Measurements from ENCODE around the gene ASTN2.

DNA sequence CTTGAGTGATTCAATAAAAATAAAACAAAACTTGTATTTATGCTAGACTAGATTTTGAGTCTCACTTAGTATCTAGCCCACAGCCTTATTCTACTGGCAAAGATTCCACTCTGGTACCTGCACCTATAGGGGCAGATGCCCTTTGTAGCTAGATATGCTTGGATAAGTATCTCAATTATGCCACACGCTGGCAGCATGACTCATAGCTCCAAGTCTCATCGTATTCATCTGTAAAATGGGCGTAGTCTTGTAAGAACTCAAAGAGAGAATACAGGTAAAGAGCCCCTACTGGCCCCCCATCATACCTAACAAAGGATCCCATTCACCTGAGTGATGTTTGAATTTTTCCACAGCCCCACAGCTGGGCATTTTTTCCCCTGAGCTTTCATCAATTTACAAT is 45.9 kb upstream of the ASTN2 start:
- TF ChIP-seq, protein P1, sequence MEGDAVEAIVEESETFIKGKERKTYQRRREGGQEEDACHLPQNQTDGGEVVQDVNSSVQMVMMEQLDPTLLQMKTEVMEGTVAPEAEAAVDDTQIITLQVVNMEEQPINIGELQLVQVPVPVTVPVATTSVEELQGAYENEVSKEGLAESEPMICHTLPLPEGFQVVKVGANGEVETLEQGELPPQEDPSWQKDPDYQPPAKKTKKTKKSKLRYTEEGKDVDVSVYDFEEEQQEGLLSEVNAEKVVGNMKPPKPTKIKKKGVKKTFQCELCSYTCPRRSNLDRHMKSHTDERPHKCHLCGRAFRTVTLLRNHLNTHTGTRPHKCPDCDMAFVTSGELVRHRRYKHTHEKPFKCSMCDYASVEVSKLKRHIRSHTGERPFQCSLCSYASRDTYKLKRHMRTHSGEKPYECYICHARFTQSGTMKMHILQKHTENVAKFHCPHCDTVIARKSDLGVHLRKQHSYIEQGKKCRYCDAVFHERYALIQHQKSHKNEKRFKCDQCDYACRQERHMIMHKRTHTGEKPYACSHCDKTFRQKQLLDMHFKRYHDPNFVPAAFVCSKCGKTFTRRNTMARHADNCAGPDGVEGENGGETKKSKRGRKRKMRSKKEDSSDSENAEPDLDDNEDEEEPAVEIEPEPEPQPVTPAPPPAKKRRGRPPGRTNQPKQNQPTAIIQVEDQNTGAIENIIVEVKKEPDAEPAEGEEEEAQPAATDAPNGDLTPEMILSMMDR (IDR thresholded peaks at IDR 0.05; ENCODE audit: low read depth, low read length, poor library complexity, severe bottlenecking) = no peak
- TF ChIP-seq EZH2phosphoT487 (IDR thresholded peaks at IDR 0.05; ENCODE audit: borderline replicate concordance, low read length) = no peak

All from DOHH2 (cell line).